Measurements from ENCODE around the gene SLC47A1. TPM values are rescaled to one million over a fixed set of nuclear protein-coding genes. Genes with fewer than 3 reads are reported as not detected.

Gene SLC47A1
- total RNA-seq, 2 experiments from 2014 or later: not detected

- no peaks in the 10 kb centered on the region for H3K36me3 Mint-ChIP-seq (ENCODE audit: low read depth)
- H3K4me3 Mint-ChIP-seq: no peak overlapping the region
- intact Hi-C loops (cut with DNase I, micrococcal nuclease): no loop called here
- Histone ChIP-seq H3K36me3 (ENCODE audit: insufficient read depth, low read length) (no peaks in the 10 kb centered on the region), H3K27ac (ENCODE audit: low read depth in 1 of 2, low read length in 2 of 2) (no peak overlapping the region), H3K4me1 (ENCODE audit: insufficient read depth, low read length) (no peaks in the 10 kb centered on the region), H3K27me3 (ENCODE audit: control insufficient read depth in 1 of 2, insufficient read depth in 2 of 2, low read length in 2 of 2) (no peaks in the 10 kb centered on the region), H3K4me3 (ENCODE audit: low read length) (no peak overlapping the region), H3K9me3 (ENCODE audit: control insufficient read depth in 1 of 2, insufficient read depth in 1 of 2, low read length in 2 of 2) (no peaks in the 10 kb centered on the region)
- no peak for ATAC-seq (ENCODE audit: poor library complexity)
- H3K27ac Mint-ChIP-seq: no peak overlapping the region
- H3K27me3 Mint-ChIP-seq: peaks cover 8% of the 10 kb centered on the region
- DNase-seq: no peak
- H3K9me3 Mint-ChIP-seq: no peaks in the 10 kb centered on the region
- ChIA-PET POLR2A (no interaction called here), CTCF (no interaction called here)
- no peaks in the 10 kb centered on the region for H3K4me1 Mint-ChIP-seq (ENCODE audit: low read depth)
- no peak for TF ChIP-seq CTCF (IDR thresholded peaks at IDR 0.05)
Measured at GRCh38 chr17:19554393-19554792, 20.7 kb downstream of the SLC47A1 start.

GRCh38 chr17:19555746-19556145 lies 22.1 kb downstream of the SLC47A1 start:
- Mint-ChIP-seq H3K9me3 (no peaks in the 10 kb centered on the region), H3K4me3 (no peak overlapping the region), H3K4me1 (ENCODE audit: low read depth) (no peaks in the 10 kb centered on the region), H3K27ac (no peak overlapping the region), H3K36me3 (ENCODE audit: low read depth) (no peaks in the 10 kb centered on the region), H3K27me3 (peaks cover 12% of the 10 kb centered on the region)
- no peak for DNase-seq
- ChIA-PET CTCF (no interaction called here), POLR2A (no interaction called here)
- Histone ChIP-seq H3K36me3 (ENCODE audit: insufficient read depth, low read length) (no peaks in the 10 kb centered on the region), H3K27ac (ENCODE audit: low read depth in 1 of 2, low read length in 2 of 2) (no peak overlapping the region), H3K4me3 (ENCODE audit: low read length) (no peak overlapping the region), H3K9me3 (ENCODE audit: control insufficient read depth in 1 of 2, insufficient read depth in 1 of 2, low read length in 2 of 2) (no peaks in the 10 kb centered on the region), H3K27me3 (ENCODE audit: control insufficient read depth in 1 of 2, insufficient read depth in 2 of 2, low read length in 2 of 2) (no peaks in the 10 kb centered on the region), H3K4me1 (ENCODE audit: insufficient read depth, low read length) (no peaks in the 10 kb centered on the region)
- no peak for TF ChIP-seq CTCF (IDR thresholded peaks at IDR 0.05)
- no peak for ATAC-seq (ENCODE audit: poor library complexity)
- intact Hi-C loops (cut with DNase I, micrococcal nuclease): no loop called here

GRCh38 chr17:19558946-19559345 lies 25.3 kb downstream of the SLC47A1 start:
- intact Hi-C loops (cut with DNase I, micrococcal nuclease): no loop called here
- no peaks in the 10 kb centered on the region for H3K4me1 Mint-ChIP-seq (ENCODE audit: low read depth)

More at GRCh38 chr17:19558946-19559345, 25.3 kb downstream of the SLC47A1 start:
- no peak for DNase-seq
- CTCF ChIA-PET: no interaction called here
- H3K4me3 ChIP-seq (ENCODE audit: low read length): no peak overlapping the region
- POLR2A ChIA-PET: no interaction called here
- H3K27ac ChIP-seq (ENCODE audit: low read depth in 1 of 2, low read length in 2 of 2): no peak overlapping the region
- no peaks in the 10 kb centered on the region for H3K9me3 Mint-ChIP-seq
- H3K36me3 ChIP-seq (ENCODE audit: insufficient read depth, low read length): no peaks in the 10 kb centered on the region
- no peak overlapping the region for H3K4me3 Mint-ChIP-seq
- H3K27me3 Mint-ChIP-seq: peaks cover 9% of the 10 kb centered on the region
- no peaks in the 10 kb centered on the region for H3K4me1 ChIP-seq (ENCODE audit: insufficient read depth, low read length)
- ATAC-seq (ENCODE audit: poor library complexity): no peak
- H3K36me3 Mint-ChIP-seq (ENCODE audit: low read depth): no peaks in the 10 kb centered on the region
- no peaks in the 10 kb centered on the region for H3K9me3 ChIP-seq (ENCODE audit: control insufficient read depth in 1 of 2, insufficient read depth in 1 of 2, low read length in 2 of 2)
- no peaks in the 10 kb centered on the region for H3K27me3 ChIP-seq (ENCODE audit: control insufficient read depth in 1 of 2, insufficient read depth in 2 of 2, low read length in 2 of 2)
- no peak overlapping the region for H3K27ac Mint-ChIP-seq
- no peak for TF ChIP-seq CTCF (IDR thresholded peaks at IDR 0.05)
